Measurements from ENCODE around the gene CREB3L2. TPM values are rescaled to one million over a fixed set of nuclear protein-coding genes. Genes with fewer than 3 reads are reported as not detected.

CREB3L2 gene
- total RNA-seq, 1 donor from 2014 or later: 50.6 TPM

GRCh38 chr7:137942484-137943115 is 59.3 kb downstream of the CREB3L2 start:
- Mint-ChIP-seq H3K27ac (ENCODE audit: unreplicated experiment) (no peak overlapping the region), H3K4me1 (ENCODE audit: unreplicated experiment) (peaks cover 3% of the 10 kb centered on the region), H3K4me3 (ENCODE audit: unreplicated experiment) (no peak overlapping the region), H3K36me3 (ENCODE audit: low read depth, unreplicated experiment) (peaks cover 7% of the 10 kb centered on the region), H3K27me3 (ENCODE audit: unreplicated experiment) (no peaks in the 10 kb centered on the region), H3K9me3 (ENCODE audit: unreplicated experiment) (no peaks in the 10 kb centered on the region)
- DNase-seq (ENCODE audit: low spot score): no peak
- no peak for TF ChIP-seq CTCF (IDR thresholded peaks at IDR 0.05; ENCODE audit: unreplicated experiment)

DNA sequence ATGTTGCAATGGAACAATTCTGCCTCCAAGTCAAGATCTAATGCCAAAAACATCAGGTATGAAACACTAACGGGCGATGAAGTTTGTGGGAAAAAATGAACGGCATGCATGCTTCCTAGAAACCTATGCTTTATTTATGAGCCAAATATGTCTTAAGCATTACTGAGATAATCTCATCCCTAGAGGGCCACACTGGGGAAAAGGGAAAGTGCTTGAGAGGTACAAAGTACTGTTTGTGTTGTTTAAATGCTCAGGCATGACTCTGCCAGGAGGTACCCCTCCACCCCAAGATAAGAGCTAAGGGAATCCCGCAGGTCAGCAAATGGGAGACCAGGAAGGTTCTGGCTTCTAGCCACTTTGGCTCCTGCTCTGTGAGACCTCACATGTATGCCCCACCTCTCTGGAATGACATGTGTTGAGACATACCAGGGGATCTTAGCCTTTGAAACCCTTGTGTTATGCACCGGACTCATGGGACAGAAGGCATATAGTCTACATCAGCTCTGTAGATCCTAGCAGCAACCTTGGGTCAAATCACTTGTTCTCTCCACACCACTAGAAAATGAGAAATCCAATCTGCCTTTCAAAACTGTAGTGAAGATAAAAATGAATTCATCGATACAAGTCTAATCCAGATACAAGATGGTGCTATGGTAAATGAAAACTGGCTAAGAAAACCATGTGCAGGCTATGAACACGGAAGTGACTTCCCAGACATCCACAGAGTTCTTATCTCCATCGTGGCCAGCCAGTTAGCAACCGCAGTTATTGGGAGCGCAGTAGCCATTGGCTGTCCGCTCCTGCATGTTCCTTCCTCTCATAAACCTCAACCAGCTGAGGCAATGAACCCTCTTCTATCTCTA is 61.0 kb downstream of the CREB3L2 start:
- peaks cover 7% of the 10 kb centered on the region for H3K36me3 Mint-ChIP-seq (ENCODE audit: low read depth, unreplicated experiment)
- no peaks in the 10 kb centered on the region for H3K27me3 Mint-ChIP-seq (ENCODE audit: unreplicated experiment)
- H3K9me3 Mint-ChIP-seq (ENCODE audit: unreplicated experiment): no peaks in the 10 kb centered on the region
- no peak overlapping the region for H3K27ac Mint-ChIP-seq (ENCODE audit: unreplicated experiment)
- no peak overlapping the region for H3K4me3 Mint-ChIP-seq (ENCODE audit: unreplicated experiment)
- TF ChIP-seq CTCF (IDR thresholded peaks at IDR 0.05; ENCODE audit: unreplicated experiment): no peak
- DNase-seq (ENCODE audit: low spot score): no peak
- peaks cover 9% of the 10 kb centered on the region for H3K4me1 Mint-ChIP-seq (ENCODE audit: unreplicated experiment)

DNA sequence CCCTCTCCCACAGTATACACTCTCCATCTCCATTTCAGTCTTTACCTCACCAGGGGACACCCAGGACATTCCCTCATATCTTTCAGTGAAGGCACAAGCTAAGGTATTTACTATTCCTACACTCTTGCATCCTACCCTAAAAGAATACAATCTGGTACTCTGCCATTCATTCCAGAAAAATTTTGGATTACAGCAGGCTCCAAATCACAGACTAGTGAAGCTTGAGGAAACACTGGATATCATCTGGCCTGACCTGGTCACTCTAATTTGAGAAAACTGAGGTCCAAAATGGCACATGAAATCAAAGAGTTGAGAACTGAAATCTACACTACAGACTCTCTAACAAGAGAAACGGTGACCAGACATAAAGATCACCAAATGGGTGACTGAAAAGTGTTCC is 61.7 kb downstream of the CREB3L2 start:
- DNase-seq (ENCODE audit: low spot score): no peak
- no peak for TF ChIP-seq CTCF (IDR thresholded peaks at IDR 0.05; ENCODE audit: unreplicated experiment)
- Mint-ChIP-seq H3K9me3 (ENCODE audit: unreplicated experiment) (no peaks in the 10 kb centered on the region), H3K36me3 (ENCODE audit: low read depth, unreplicated experiment) (peaks cover 7% of the 10 kb centered on the region), H3K27me3 (ENCODE audit: unreplicated experiment) (no peaks in the 10 kb centered on the region), H3K4me3 (ENCODE audit: unreplicated experiment) (no peak overlapping the region), H3K4me1 (ENCODE audit: unreplicated experiment) (peaks cover 14% of the 10 kb centered on the region), H3K27ac (ENCODE audit: unreplicated experiment) (no peak overlapping the region)

DNA sequence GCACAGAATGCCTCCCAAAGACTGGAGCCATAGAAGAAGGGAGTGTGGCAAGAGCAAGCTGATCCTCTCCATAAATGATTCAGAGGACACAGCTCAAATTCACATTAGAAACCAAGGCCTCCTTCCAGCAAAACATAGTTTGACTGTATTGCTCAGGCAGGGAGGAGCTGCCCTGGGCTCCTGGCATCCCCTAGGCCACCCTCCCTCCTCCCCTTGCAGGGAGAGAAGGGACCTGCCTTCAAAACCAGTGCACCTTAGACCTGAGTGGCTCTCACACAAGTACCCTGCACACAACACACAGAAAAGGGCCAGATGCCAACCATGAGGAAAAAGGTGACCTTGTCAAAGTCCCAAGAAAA is 64.7 kb downstream of the CREB3L2 start:
- no peak for TF ChIP-seq CTCF (IDR thresholded peaks at IDR 0.05; ENCODE audit: unreplicated experiment)
- Mint-ChIP-seq H3K4me3 (ENCODE audit: unreplicated experiment) (no peak overlapping the region), H3K27me3 (ENCODE audit: unreplicated experiment) (no peaks in the 10 kb centered on the region), H3K4me1 (ENCODE audit: unreplicated experiment) (peaks cover 36% of the 10 kb centered on the region), H3K36me3 (ENCODE audit: low read depth, unreplicated experiment) (peaks cover 5% of the 10 kb centered on the region), H3K27ac (ENCODE audit: unreplicated experiment) (no peak overlapping the region), H3K9me3 (ENCODE audit: unreplicated experiment) (no peaks in the 10 kb centered on the region)
- no peak for DNase-seq (ENCODE audit: low spot score)
